GM21423 (cell line): Measurements from ENCODE around the gene KCNA10.
"Not testable (repeated sequence)": the region's sequence is repeated elsewhere in the genome, so short reads cannot be mapped to it uniquely, and the experiment has no call there.

Experiments used
- ATAC-seq: cut with Tn5 transposase; IDR thresholded peaks from one replicate; pipeline ENCODE4 v1.9.1; 2021; ENCODE audit warnings: mild to moderate bottlenecking, moderate library complexity; ENCODE audit not compliant: unreplicated experiment

KCNA10 gene

GRCh38 chr1:110535985-110536384, 17.0 kb upstream of the KCNA10 start:
- no peak for ATAC-seq

GRCh38 chr1:110533230-110533629, 14.3 kb upstream of the KCNA10 start:
- no peak for ATAC-seq

GRCh38 chr1:110529011-110529410, 10.0 kb upstream of the KCNA10 start:
- no peak for ATAC-seq

- ATAC-seq = no peak
Observed at GRCh38 chr1:110526201-110526780, 7.3 kb upstream of the KCNA10 start.

GRCh38 chr1:110525249-110525595, 6.2 kb upstream of the KCNA10 start:
- no peak for ATAC-seq

GRCh38 chr1:110524311-110525248, 5.6 kb upstream of the KCNA10 start:
- ATAC-seq = no peak

- ATAC-seq = no peak
Observed at GRCh38 chr1:110523011-110523410, 4.0 kb upstream of the KCNA10 start.

GRCh38 chr1:110522560-110522959, 3.6 kb upstream of the KCNA10 start:
- ATAC-seq = no peak

GRCh38 chr1:110520827-110521226, 1.9 kb upstream of the KCNA10 start:
- no peak for ATAC-seq

- ATAC-seq = no peak
Observed at GRCh38 chr1:110515891-110516290, 3.1 kb downstream of the KCNA10 start.

GRCh38 chr1:110515041-110515440, 3.9 kb downstream of the KCNA10 start:
- ATAC-seq = no peak

- no peak for ATAC-seq
Observed at GRCh38 chr1:110513511-110513910, 5.5 kb downstream of the KCNA10 start.

GRCh38 chr1:110511436-110511835, 7.5 kb downstream of the KCNA10 start:
- no peak for ATAC-seq

- ATAC-seq = not testable (repeated sequence)
Observed at GRCh38 chr1:110510921-110511320, 8.1 kb downstream of the KCNA10 start.

- no peak for ATAC-seq
Observed at GRCh38 chr1:110509655-110510054, 9.3 kb downstream of the KCNA10 start.

- no peak for ATAC-seq
Observed at GRCh38 chr1:110508028-110508940, 10.7 kb downstream of the KCNA10 start.

- no peak for ATAC-seq
Observed at GRCh38 chr1:110506541-110506940, 12.4 kb downstream of the KCNA10 start.

- no peak for ATAC-seq
Observed at GRCh38 chr1:110505596-110505995, 13.4 kb downstream of the KCNA10 start.

- ATAC-seq = no peak
Observed at GRCh38 chr1:110504226-110504625, 14.7 kb downstream of the KCNA10 start.

- no peak for ATAC-seq
Observed at GRCh38 chr1:110503471-110503870, 15.5 kb downstream of the KCNA10 start.

GRCh38 chr1:110502402-110503151, 16.4 kb downstream of the KCNA10 start:
- no peak for ATAC-seq
